Stimulated activated naive CD8-positive, alpha-beta T cell treated with anti-CD3 and anti-CD28 coated beads, Interleukin-15, Interleukin-2, amounts not matched to agents 100 ng/mL and 50 ng/mL, for 24 hours (primary cell): ENCODE results near the gene CACNA2D3.

Source experiments
- H3K27ac Mint-ChIP-seq: one replicate; pipeline ENCODE4 v1.8.0; 2021; ENCODE audit warnings: mild to moderate bottlenecking, mixed read lengths
- H3K27me3 Mint-ChIP-seq: one replicate; pipeline ENCODE4 v1.8.0; 2021; ENCODE audit warnings: mixed read lengths
- H3K36me3 Mint-ChIP-seq: one replicate; pipeline ENCODE4 v1.8.0; 2021; ENCODE audit warnings: low read depth, mixed read lengths
- H3K4me1 Mint-ChIP-seq: one replicate; pipeline ENCODE4 v1.8.0; 2021; ENCODE audit warnings: low read depth, mixed read lengths
- H3K4me3 Mint-ChIP-seq: one replicate; pipeline ENCODE4 v1.8.0; 2021; ENCODE audit warnings: mild to moderate bottlenecking, mixed read lengths
- H3K9me3 Mint-ChIP-seq: one replicate; pipeline ENCODE4 v1.8.0; 2021; ENCODE audit warnings: mixed read lengths

Gene CACNA2D3

GRCh38 chr3:54863366-54863765 lies 741.0 kb downstream of the CACNA2D3 start:
- H3K9me3 Mint-ChIP-seq = no peaks in the 10 kb centered on the region
- H3K27ac Mint-ChIP-seq = no peak overlapping the region
- H3K36me3 Mint-ChIP-seq = no peaks in the 10 kb centered on the region
- no peak overlapping the region for H3K4me3 Mint-ChIP-seq
- H3K4me1 Mint-ChIP-seq = no peaks in the 10 kb centered on the region
- no peaks in the 10 kb centered on the region for H3K27me3 Mint-ChIP-seq

- no peaks in the 10 kb centered on the region for H3K36me3 Mint-ChIP-seq
- no peak overlapping the region for H3K27ac Mint-ChIP-seq
These were observed 741.4 kb downstream of the CACNA2D3 start for GRCh38 chr3:54863786-54864185.

GRCh38 chr3:54865316-54865715 lies 743.0 kb downstream of the CACNA2D3 start:
- no peaks in the 10 kb centered on the region for H3K27me3 Mint-ChIP-seq
- no peaks in the 10 kb centered on the region for H3K4me1 Mint-ChIP-seq
- H3K4me3 Mint-ChIP-seq = no peak overlapping the region
- no peak overlapping the region for H3K27ac Mint-ChIP-seq
- H3K9me3 Mint-ChIP-seq = no peaks in the 10 kb centered on the region
- H3K36me3 Mint-ChIP-seq = no peaks in the 10 kb centered on the region

More at GRCh38 chr3:54863786-54864185, 741.4 kb downstream of the CACNA2D3 start:
- H3K27me3 Mint-ChIP-seq = no peaks in the 10 kb centered on the region
- no peak overlapping the region for H3K4me3 Mint-ChIP-seq
- H3K9me3 Mint-ChIP-seq = no peaks in the 10 kb centered on the region
- no peaks in the 10 kb centered on the region for H3K4me1 Mint-ChIP-seq

- Mint-ChIP-seq H3K4me1 (no peaks in the 10 kb centered on the region), H3K4me3 (no peak overlapping the region), H3K27ac (no peak overlapping the region), H3K9me3 (no peaks in the 10 kb centered on the region), H3K36me3 (no peaks in the 10 kb centered on the region), H3K27me3 (no peaks in the 10 kb centered on the region)
These were observed 743.9 kb downstream of the CACNA2D3 start for GRCh38 chr3:54866251-54866650.

- Mint-ChIP-seq H3K4me1 (no peaks in the 10 kb centered on the region), H3K27ac (no peak overlapping the region), H3K9me3 (no peaks in the 10 kb centered on the region), H3K36me3 (no peaks in the 10 kb centered on the region), H3K4me3 (no peak overlapping the region), H3K27me3 (peaks cover under 1% of the 10 kb centered on the region)
These were observed 748.1 kb downstream of the CACNA2D3 start for GRCh38 chr3:54870423-54870822.

GRCh38 chr3:54871867-54872266 lies 749.5 kb downstream of the CACNA2D3 start:
- Mint-ChIP-seq H3K36me3 (no peaks in the 10 kb centered on the region), H3K4me3 (no peak overlapping the region), H3K9me3 (no peaks in the 10 kb centered on the region), H3K27me3 (peaks cover 3% of the 10 kb centered on the region), H3K4me1 (no peaks in the 10 kb centered on the region), H3K27ac (no peak overlapping the region)

GRCh38 chr3:54873059-54874010 lies 751.0 kb downstream of the CACNA2D3 start:
- Mint-ChIP-seq H3K4me1 (no peaks in the 10 kb centered on the region), H3K27me3 (peaks cover 3% of the 10 kb centered on the region), H3K9me3 (no peaks in the 10 kb centered on the region), H3K4me3 (no peak overlapping the region), H3K36me3 (no peaks in the 10 kb centered on the region), H3K27ac (no peak overlapping the region)

GRCh38 chr3:54874816-54875556 lies 752.6 kb downstream of the CACNA2D3 start:
- H3K4me3 Mint-ChIP-seq = no peak overlapping the region

GRCh38 chr3:54875596-54876268 lies 753.4 kb downstream of the CACNA2D3 start:
- Mint-ChIP-seq H3K9me3 (peaks cover 6% of the 10 kb centered on the region), H3K36me3 (no peaks in the 10 kb centered on the region), H3K4me3 (no peak overlapping the region), H3K4me1 (no peaks in the 10 kb centered on the region), H3K27ac (no peak overlapping the region), H3K27me3 (peaks cover 6% of the 10 kb centered on the region)

More at GRCh38 chr3:54874816-54875556, 752.6 kb downstream of the CACNA2D3 start:
- H3K36me3 Mint-ChIP-seq = no peaks in the 10 kb centered on the region
- no peak overlapping the region for H3K27ac Mint-ChIP-seq
- H3K4me1 Mint-ChIP-seq = no peaks in the 10 kb centered on the region
- peaks cover 6% of the 10 kb centered on the region for H3K9me3 Mint-ChIP-seq
- H3K27me3 Mint-ChIP-seq = peaks cover 6% of the 10 kb centered on the region

- H3K4me3 Mint-ChIP-seq = no peak overlapping the region
- no peaks in the 10 kb centered on the region for H3K36me3 Mint-ChIP-seq
- no peaks in the 10 kb centered on the region for H3K4me1 Mint-ChIP-seq
- peaks cover 6% of the 10 kb centered on the region for H3K27me3 Mint-ChIP-seq
- H3K27ac Mint-ChIP-seq = no peak overlapping the region
- H3K9me3 Mint-ChIP-seq = peaks cover 6% of the 10 kb centered on the region
These were observed 754.3 kb downstream of the CACNA2D3 start for GRCh38 chr3:54876694-54877093.

- Mint-ChIP-seq H3K9me3 (peaks cover 10% of the 10 kb centered on the region), H3K27me3 (peaks cover 6% of the 10 kb centered on the region), H3K36me3 (no peaks in the 10 kb centered on the region), H3K27ac (no peak overlapping the region), H3K4me3 (no peak overlapping the region), H3K4me1 (no peaks in the 10 kb centered on the region)
These were observed 755.4 kb downstream of the CACNA2D3 start for GRCh38 chr3:54877730-54878129.

- H3K27ac Mint-ChIP-seq = no peak overlapping the region
- peaks cover 6% of the 10 kb centered on the region for H3K27me3 Mint-ChIP-seq
These were observed 755.8 kb downstream of the CACNA2D3 start for GRCh38 chr3:54878145-54878544.

GRCh38 chr3:54882129-54882833 lies 759.9 kb downstream of the CACNA2D3 start:
- H3K4me1 Mint-ChIP-seq = no peaks in the 10 kb centered on the region
- peaks cover 4% of the 10 kb centered on the region for H3K27me3 Mint-ChIP-seq
- H3K27ac Mint-ChIP-seq = no peak overlapping the region
- peaks cover 10% of the 10 kb centered on the region for H3K9me3 Mint-ChIP-seq
- H3K4me3 Mint-ChIP-seq = no peak overlapping the region
- H3K36me3 Mint-ChIP-seq = no peaks in the 10 kb centered on the region

More at GRCh38 chr3:54878145-54878544, 755.8 kb downstream of the CACNA2D3 start:
- Mint-ChIP-seq H3K4me3 (no peak overlapping the region), H3K4me1 (no peaks in the 10 kb centered on the region), H3K36me3 (no peaks in the 10 kb centered on the region), H3K9me3 (peaks cover 10% of the 10 kb centered on the region)

GRCh38 chr3:54888162-54888561 lies 765.8 kb downstream of the CACNA2D3 start:
- Mint-ChIP-seq H3K4me3 (no peak overlapping the region), H3K27me3 (no peaks in the 10 kb centered on the region), H3K9me3 (no peaks in the 10 kb centered on the region), H3K27ac (no peak overlapping the region), H3K4me1 (no peaks in the 10 kb centered on the region), H3K36me3 (no peaks in the 10 kb centered on the region)
